ENCODE measurements around the gene SEC23IP.
"Not testable (repeated sequence)": the region's sequence is repeated elsewhere in the genome, so short reads cannot be mapped to it uniquely, and the experiment has no call there.

SEC23IP gene

GRCh38 chr10:119892188-119893065 is at the start of gene SEC23IP:
Gene SEC23IP, plus strand, starts transcription at chr10:119892730. Its CDS starts 53 bp downstream, at chr10:119892783.
- DNase-seq (ENCODE audit: low read depth in 2 of 2), result peak; percentile 77 to 84

- no peak for DNase-seq (ENCODE audit: low read depth in 2 of 2)
These were observed 46.9 kb upstream of the SEC23IP start for GRCh38 chr10:119845656-119846055.

GRCh38 chr10:119849031-119849789 is 43.3 kb upstream of the SEC23IP start:
- DNase-seq (ENCODE audit: low read depth in 2 of 2), result no peak

GRCh38 chr10:119849944-119850343 is 42.6 kb upstream of the SEC23IP start:
- no peak for DNase-seq (ENCODE audit: low read depth in 2 of 2)

GRCh38 chr10:119852277-119852676 is 40.3 kb upstream of the SEC23IP start:
- no peak for DNase-seq (ENCODE audit: low read depth in 2 of 2)

GRCh38 chr10:119852822-119853221 is 39.7 kb upstream of the SEC23IP start:
- no peak for DNase-seq (ENCODE audit: low read depth in 2 of 2)

- no peak for DNase-seq (ENCODE audit: low read depth in 2 of 2)
These were observed 39.0 kb upstream of the SEC23IP start for GRCh38 chr10:119853574-119853973.

- no peak for DNase-seq (ENCODE audit: low read depth in 2 of 2)
These were observed 34.5 kb upstream of the SEC23IP start for GRCh38 chr10:119858063-119858462.

GRCh38 chr10:119859420-119860258 is 32.9 kb upstream of the SEC23IP start:
- no peak for DNase-seq (ENCODE audit: low read depth in 2 of 2)

GRCh38 chr10:119860866-119861607 is 31.5 kb upstream of the SEC23IP start:
- no peak for DNase-seq (ENCODE audit: low read depth in 2 of 2)

- DNase-seq (ENCODE audit: low read depth in 2 of 2), result no peak
These were observed 30.0 kb upstream of the SEC23IP start for GRCh38 chr10:119862524-119862923.

GRCh38 chr10:119863951-119864565 is 28.5 kb upstream of the SEC23IP start:
- DNase-seq (ENCODE audit: low read depth in 2 of 2), result no peak

- no peak for DNase-seq (ENCODE audit: low read depth in 2 of 2)
These were observed 26.8 kb upstream of the SEC23IP start for GRCh38 chr10:119865699-119866240.

GRCh38 chr10:119867317-119867716 is 25.2 kb upstream of the SEC23IP start:
- no peak for DNase-seq (ENCODE audit: low read depth in 2 of 2)

- not testable (repeated sequence) for DNase-seq (ENCODE audit: low read depth in 2 of 2)
These were observed 23.1 kb upstream of the SEC23IP start for GRCh38 chr10:119869398-119869797.

- DNase-seq (ENCODE audit: low read depth in 2 of 2), result peak; percentile 17 to 23
These were observed 20.5 kb upstream of the SEC23IP start for GRCh38 chr10:119871881-119872609.

GRCh38 chr10:119872610-119872859 is 20.0 kb upstream of the SEC23IP start, which contains the start of gene MCMBP:
Gene MCMBP, minus strand, starts transcription at chr10:119872843. Its CDS starts 259 bp downstream, at chr10:119872584.
- DNase-seq (ENCODE audit: low read depth in 2 of 2), result no peak

GRCh38 chr10:119872860-119873681 is 19.5 kb upstream of the SEC23IP start:
- DNase-seq (ENCODE audit: low read depth in 2 of 2), result peak; percentile 75 to 78

GRCh38 chr10:119878524-119878923 is 14.0 kb upstream of the SEC23IP start:
- no peak for DNase-seq (ENCODE audit: low read depth in 2 of 2)

Data from stimulated activated CD8-positive, alpha-beta memory T cell treated with anti-CD3 and anti-CD28 coated beads, Interleukin-7, amount 100 ng/mL, for 1 hour (primary cell).